SK-N-SH treated with all-trans-retinoic acid at 6 μM for 48 hours (cell line): ENCODE measurements around the gene NRBF2.

Experiments used
- ARNTL ChIP-seq: fragments of 450-650 bp; formaldehyde crosslinking; IDR thresholded peaks from 2 replicates; pipeline ENCODE4 v1.5.0; 2020; ENCODE audit warnings: low read depth, mild to moderate bottlenecking, moderate library complexity, borderline replicate concordance
- CREB5 ChIP-seq: fragments of 250-450 bp; sonication (Bioruptor Pico); IDR thresholded peaks from 2 replicates; pipeline ENCODE4 v1.5.1; 2020; ENCODE audit warnings: low read depth, mild to moderate bottlenecking, moderate library complexity
- CSDC2 ChIP-seq: fragments of 250-450 bp; sonication (Bioruptor Pico); IDR thresholded peaks from 2 replicates; pipeline ENCODE4 v1.5.0; 2020; ENCODE audit warnings: mild to moderate bottlenecking, moderate library complexity
- GLIS3 ChIP-seq: fragments of 250-450 bp; sonication (Bioruptor Pico); IDR thresholded peaks from 2 replicates; pipeline ENCODE4 v1.5.0; 2020; ENCODE audit warnings: mild to moderate bottlenecking, moderate library complexity
- ISL1 ChIP-seq: fragments of 250-450 bp; sonication (Bioruptor Pico); IDR thresholded peaks from 2 replicates; pipeline ENCODE4 v2.1.2; 2022; ENCODE audit warnings: mild to moderate bottlenecking, moderate library complexity
- OSR1 ChIP-seq: fragments of 250-450 bp; sonication (Bioruptor Pico); IDR thresholded peaks from 2 replicates; pipeline ENCODE4 v1.8.0; 2022; ENCODE audit warnings: moderate library complexity, mild to moderate bottlenecking, inconsistent platforms
- PPARA ChIP-seq: fragments of 250-450 bp; sonication (Bioruptor Pico); IDR thresholded peaks from 2 replicates; pipeline ENCODE4 v1.5.0; 2020; ENCODE audit warnings: mild to moderate bottlenecking, borderline replicate concordance
- RARB ChIP-seq: fragments of 250-450 bp; sonication (Bioruptor Pico); IDR thresholded peaks from 2 replicates; pipeline ENCODE4 v1.8.0; 2021; ENCODE audit warnings: mild to moderate bottlenecking, moderate library complexity
- ZFP3 ChIP-seq: fragments of 250-450 bp; sonication (Bioruptor Pico); IDR thresholded peaks from 2 replicates; pipeline ENCODE4 v1.5.0; 2020; ENCODE audit warnings: mild to moderate bottlenecking, moderate library complexity
- ZNF565 ChIP-seq: fragments of 450-650 bp; formaldehyde crosslinking; conservative IDR thresholded peaks from 2 replicates; pipeline ENCODE4 v1.5.0; 2020; ENCODE audit warnings: low read depth, mild to moderate bottlenecking, moderate library complexity
- ZNF8 ChIP-seq: fragments of 450-650 bp; formaldehyde crosslinking; IDR thresholded peaks from 2 replicates; pipeline ENCODE4 v1.5.0; 2020; ENCODE audit warnings: mild to moderate bottlenecking, moderate library complexity
- TF ChIP-seq, protein P1 (sequence below): fragments of 250-450 bp; sonication (Bioruptor Pico); IDR thresholded peaks from 2 replicates; pipeline ENCODE4 v1.8.0; 2020; ENCODE audit warnings: mild to moderate bottlenecking, moderate library complexity, borderline replicate concordance
- TF ChIP-seq, protein P2 (sequence below): fragments of 250-450 bp; sonication (Bioruptor Pico); IDR thresholded peaks from 2 replicates; pipeline ENCODE4 v1.5.0; 2020; ENCODE audit warnings: mild to moderate bottlenecking, moderate library complexity
- TF ChIP-seq, protein P3 (sequence below): fragments of 250-450 bp; sonication (Bioruptor Pico); IDR thresholded peaks from 2 replicates; pipeline ENCODE4 v1.5.1; 2021; ENCODE audit warnings: mild to moderate bottlenecking, moderate library complexity

DNA sequence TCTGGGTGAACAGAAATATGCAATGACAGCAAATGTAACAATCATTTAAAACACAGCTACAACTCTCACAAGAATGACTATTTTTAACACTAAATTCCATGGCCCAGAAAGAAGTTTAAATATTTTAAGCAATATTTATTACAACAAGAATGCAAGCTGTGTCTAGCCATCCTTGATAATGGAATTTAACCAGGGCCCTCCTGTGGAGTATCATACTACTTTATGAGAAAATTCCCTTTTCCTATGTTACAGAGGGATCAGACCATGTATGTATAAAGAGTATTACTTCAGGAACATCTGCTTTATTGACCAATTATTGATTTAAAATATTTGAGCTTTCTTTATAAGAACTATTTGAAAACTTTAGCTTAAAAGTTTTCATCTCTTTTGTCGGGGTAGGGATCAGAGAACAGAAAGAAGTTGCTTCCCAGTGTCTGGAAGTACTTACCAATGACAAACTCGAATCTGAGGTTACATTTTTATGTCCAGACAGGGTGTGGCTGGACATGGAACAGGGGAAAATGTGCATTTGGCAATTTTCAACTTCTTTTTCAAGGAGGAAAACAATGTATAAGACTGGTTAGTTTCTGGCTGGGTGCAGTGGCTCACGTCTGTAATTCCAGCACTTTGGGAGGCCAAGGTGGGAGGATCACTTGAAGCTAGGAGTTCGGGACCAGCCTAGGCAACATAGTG, 48.3 kb upstream of the NRBF2 start:
- no peak for TF ChIP-seq ISL1 (CRISPR knock-in tag)
- no peak for TF ChIP-seq OSR1 (CRISPR knock-in tag)
- TF ChIP-seq ZFP3 (CRISPR knock-in tag), result no peak
- TF ChIP-seq, protein P1, sequence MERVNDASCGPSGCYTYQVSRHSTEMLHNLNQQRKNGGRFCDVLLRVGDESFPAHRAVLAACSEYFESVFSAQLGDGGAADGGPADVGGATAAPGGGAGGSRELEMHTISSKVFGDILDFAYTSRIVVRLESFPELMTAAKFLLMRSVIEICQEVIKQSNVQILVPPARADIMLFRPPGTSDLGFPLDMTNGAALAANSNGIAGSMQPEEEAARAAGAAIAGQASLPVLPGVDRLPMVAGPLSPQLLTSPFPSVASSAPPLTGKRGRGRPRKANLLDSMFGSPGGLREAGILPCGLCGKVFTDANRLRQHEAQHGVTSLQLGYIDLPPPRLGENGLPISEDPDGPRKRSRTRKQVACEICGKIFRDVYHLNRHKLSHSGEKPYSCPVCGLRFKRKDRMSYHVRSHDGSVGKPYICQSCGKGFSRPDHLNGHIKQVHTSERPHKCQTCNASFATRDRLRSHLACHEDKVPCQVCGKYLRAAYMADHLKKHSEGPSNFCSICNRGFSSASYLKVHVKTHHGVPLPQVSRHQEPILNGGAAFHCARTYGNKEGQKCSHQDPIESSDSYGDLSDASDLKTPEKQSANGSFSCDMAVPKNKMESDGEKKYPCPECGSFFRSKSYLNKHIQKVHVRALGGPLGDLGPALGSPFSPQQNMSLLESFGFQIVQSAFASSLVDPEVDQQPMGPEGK, result no peak
- no peak for TF ChIP-seq ZNF565 (CRISPR knock-in tag)
- no peak for TF ChIP-seq CREB5 (CRISPR knock-in tag)
- TF ChIP-seq ARNTL, result no peak
- no peak for TF ChIP-seq GLIS3
- TF ChIP-seq, protein P2, sequence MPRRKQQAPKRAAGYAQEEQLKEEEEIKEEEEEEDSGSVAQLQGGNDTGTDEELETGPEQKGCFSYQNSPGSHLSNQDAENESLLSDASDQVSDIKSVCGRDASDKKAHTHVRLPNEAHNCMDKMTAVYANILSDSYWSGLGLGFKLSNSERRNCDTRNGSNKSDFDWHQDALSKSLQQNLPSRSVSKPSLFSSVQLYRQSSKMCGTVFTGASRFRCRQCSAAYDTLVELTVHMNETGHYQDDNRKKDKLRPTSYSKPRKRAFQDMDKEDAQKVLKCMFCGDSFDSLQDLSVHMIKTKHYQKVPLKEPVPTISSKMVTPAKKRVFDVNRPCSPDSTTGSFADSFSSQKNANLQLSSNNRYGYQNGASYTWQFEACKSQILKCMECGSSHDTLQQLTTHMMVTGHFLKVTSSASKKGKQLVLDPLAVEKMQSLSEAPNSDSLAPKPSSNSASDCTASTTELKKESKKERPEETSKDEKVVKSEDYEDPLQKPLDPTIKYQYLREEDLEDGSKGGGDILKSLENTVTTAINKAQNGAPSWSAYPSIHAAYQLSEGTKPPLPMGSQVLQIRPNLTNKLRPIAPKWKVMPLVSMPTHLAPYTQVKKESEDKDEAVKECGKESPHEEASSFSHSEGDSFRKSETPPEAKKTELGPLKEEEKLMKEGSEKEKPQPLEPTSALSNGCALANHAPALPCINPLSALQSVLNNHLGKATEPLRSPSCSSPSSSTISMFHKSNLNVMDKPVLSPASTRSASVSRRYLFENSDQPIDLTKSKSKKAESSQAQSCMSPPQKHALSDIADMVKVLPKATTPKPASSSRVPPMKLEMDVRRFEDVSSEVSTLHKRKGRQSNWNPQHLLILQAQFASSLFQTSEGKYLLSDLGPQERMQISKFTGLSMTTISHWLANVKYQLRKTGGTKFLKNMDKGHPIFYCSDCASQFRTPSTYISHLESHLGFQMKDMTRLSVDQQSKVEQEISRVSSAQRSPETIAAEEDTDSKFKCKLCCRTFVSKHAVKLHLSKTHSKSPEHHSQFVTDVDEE, result no peak
- TF ChIP-seq, protein P3, sequence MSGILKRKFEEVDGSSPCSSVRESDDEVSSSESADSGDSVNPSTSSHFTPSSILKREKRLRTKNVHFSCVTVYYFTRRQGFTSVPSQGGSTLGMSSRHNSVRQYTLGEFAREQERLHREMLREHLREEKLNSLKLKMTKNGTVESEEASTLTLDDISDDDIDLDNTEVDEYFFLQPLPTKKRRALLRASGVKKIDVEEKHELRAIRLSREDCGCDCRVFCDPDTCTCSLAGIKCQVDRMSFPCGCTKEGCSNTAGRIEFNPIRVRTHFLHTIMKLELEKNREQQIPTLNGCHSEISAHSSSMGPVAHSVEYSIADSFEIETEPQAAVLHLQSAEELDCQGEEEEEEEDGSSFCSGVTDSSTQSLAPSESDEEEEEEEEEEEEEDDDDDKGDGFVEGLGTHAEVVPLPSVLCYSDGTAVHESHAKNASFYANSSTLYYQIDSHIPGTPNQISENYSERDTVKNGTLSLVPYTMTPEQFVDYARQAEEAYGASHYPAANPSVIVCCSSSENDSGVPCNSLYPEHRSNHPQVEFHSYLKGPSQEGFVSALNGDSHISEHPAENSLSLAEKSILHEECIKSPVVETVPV (CRISPR knock-in tag), result no peak
- TF ChIP-seq RARB, result no peak
- no peak for TF ChIP-seq ZNF8 (CRISPR knock-in tag)
- no peak for TF ChIP-seq CSDC2 (CRISPR knock-in tag)
- TF ChIP-seq PPARA, result no peak
